ENCODE measurements around the gene RAB36. TPM values are rescaled to one million over a fixed set of nuclear protein-coding genes. Genes with fewer than 3 reads are reported as not detected.

Gene RAB36
- total and polyA plus RNA-seq, 9 donors, result 3.9 to 18.7 (median 6.3) TPM

GRCh38 chr22:23119494-23120414, 25.5 kb upstream of the RAB36 start:
- TF ChIP-seq EP300 (IDR thresholded peaks at IDR 0.05) (no peak), POLR2A (IDR thresholded peaks at IDR 0.05) (no peak)
- TF ChIP-seq, protein P1, sequence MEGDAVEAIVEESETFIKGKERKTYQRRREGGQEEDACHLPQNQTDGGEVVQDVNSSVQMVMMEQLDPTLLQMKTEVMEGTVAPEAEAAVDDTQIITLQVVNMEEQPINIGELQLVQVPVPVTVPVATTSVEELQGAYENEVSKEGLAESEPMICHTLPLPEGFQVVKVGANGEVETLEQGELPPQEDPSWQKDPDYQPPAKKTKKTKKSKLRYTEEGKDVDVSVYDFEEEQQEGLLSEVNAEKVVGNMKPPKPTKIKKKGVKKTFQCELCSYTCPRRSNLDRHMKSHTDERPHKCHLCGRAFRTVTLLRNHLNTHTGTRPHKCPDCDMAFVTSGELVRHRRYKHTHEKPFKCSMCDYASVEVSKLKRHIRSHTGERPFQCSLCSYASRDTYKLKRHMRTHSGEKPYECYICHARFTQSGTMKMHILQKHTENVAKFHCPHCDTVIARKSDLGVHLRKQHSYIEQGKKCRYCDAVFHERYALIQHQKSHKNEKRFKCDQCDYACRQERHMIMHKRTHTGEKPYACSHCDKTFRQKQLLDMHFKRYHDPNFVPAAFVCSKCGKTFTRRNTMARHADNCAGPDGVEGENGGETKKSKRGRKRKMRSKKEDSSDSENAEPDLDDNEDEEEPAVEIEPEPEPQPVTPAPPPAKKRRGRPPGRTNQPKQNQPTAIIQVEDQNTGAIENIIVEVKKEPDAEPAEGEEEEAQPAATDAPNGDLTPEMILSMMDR (IDR thresholded peaks at IDR 0.05), result no peak
- DNase-seq, result no peak
- Histone ChIP-seq H3K4me1 (ENCODE audit: insufficient read depth) (no peaks in the 10 kb centered on the region), H3K36me3 (no peaks in the 10 kb centered on the region), H3K4me3 (no peak overlapping the region), H3K9me3 (no peaks in the 10 kb centered on the region), H3K27ac (no peak overlapping the region), H3K27me3 (no peaks in the 10 kb centered on the region)
- intact Hi-C loops (cut with DNase I), result no loop called here
- WGBS, 3 donors, result 67 to 78% (median 68%) methylated on average over 15 of the region's 15 CpGs

- TF ChIP-seq EP300 (IDR thresholded peaks at IDR 0.05) (no peak), POLR2A (IDR thresholded peaks at IDR 0.05) (no peak)
- TF ChIP-seq, protein P1 (IDR thresholded peaks at IDR 0.05), result no peak
- H3K4me3 ChIP-seq, result no peak overlapping the region
- intact Hi-C loops (cut with DNase I), result no loop called here
These were observed 24.8 kb upstream of the RAB36 start for GRCh38 chr22:23120415-23120899.

DNA sequence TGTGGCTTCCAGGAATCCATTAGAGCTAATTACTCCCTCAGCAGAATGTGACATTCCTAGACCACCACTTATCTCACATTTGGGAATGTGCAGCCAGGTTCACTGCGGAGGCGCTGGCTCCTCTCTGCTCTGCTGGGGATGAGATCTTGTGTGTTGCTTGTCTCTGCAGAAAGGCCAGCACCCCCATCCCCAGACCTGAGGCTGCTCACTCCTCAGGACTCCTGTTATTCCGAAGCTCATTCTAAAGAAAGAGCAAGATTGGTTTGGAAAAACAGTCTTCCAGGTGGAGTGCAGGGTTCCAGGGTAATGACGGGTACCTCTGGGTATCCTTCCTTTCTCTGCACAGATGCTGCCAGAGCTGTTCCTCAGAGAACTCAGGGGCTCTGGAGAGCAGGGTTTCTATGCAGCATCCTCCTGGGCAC, 24.3 kb upstream of the RAB36 start:
- peaks cover 5% of the 10 kb centered on the region for H3K4me1 ChIP-seq (ENCODE audit: insufficient read depth)
- H3K36me3 ChIP-seq, result no peaks in the 10 kb centered on the region
- no peak overlapping the region for H3K27ac ChIP-seq
- no peaks in the 10 kb centered on the region for H3K9me3 ChIP-seq
- TF ChIP-seq, protein P1 (IDR thresholded peaks at IDR 0.05), result no peak
- TF ChIP-seq EP300 (IDR thresholded peaks at IDR 0.05), result no peak
- no peak for TF ChIP-seq POLR2A (IDR thresholded peaks at IDR 0.05)
- no peaks in the 10 kb centered on the region for H3K27me3 ChIP-seq
- H3K4me3 ChIP-seq, result no peak overlapping the region
- WGBS, 3 donors, result 77 to 85% (median 78%) methylated on average over 4 of the region's 4 CpGs
- DNase-seq, result no peak
- intact Hi-C loops (cut with DNase I), result no loop called here

More at GRCh38 chr22:23120415-23120899, 24.8 kb upstream of the RAB36 start:
- no peaks in the 10 kb centered on the region for H3K9me3 ChIP-seq
- H3K27ac ChIP-seq, result no peak overlapping the region
- H3K27me3 ChIP-seq, result no peaks in the 10 kb centered on the region
- no peaks in the 10 kb centered on the region for H3K36me3 ChIP-seq
- peaks cover 5% of the 10 kb centered on the region for H3K4me1 ChIP-seq (ENCODE audit: insufficient read depth)
- DNase-seq, result no peak
- 93 to 95% (median 94%) methylated on average over 7 of the region's 7 CpGs for WGBS, 3 donors

DNA sequence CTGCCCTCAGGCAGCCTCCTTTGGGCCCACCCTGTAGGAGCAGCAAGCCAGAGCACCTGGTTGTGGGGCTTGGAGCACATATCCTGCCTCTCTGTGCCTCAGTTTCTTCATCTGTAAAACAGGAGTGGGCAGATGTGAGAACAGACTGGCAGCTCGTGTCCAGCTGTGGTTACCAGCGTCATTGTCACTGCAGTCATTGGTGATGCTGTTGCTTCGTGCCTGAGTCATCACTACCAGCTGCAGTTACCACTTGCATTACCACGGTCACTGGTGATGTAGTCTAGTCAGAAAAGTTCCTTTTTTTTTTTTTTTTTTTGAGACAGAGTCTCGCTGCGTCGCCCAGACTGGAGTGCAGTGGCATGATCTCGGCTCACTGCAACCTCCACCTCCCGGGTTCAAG, 23.9 kb upstream of the RAB36 start:
- Histone ChIP-seq H3K4me3 (no peak overlapping the region), H3K9me3 (no peaks in the 10 kb centered on the region), H3K36me3 (no peaks in the 10 kb centered on the region), H3K27ac (no peak overlapping the region), H3K4me1 (ENCODE audit: insufficient read depth) (peaks cover 5% of the 10 kb centered on the region), H3K27me3 (no peaks in the 10 kb centered on the region)
- TF ChIP-seq EP300 (IDR thresholded peaks at IDR 0.05) (no peak), POLR2A (IDR thresholded peaks at IDR 0.05) (no peak)
- TF ChIP-seq, protein P1 (IDR thresholded peaks at IDR 0.05), result no peak
- intact Hi-C loops (cut with DNase I), result no loop called here
- DNase-seq, result no peak
- 90 to 93% (median 93%) methylated on average over 9 of the region's 9 CpGs for WGBS, 3 donors

All from ovary (tissue), 9 donors.